ENCODE measurements around the gene RABGAP1. TPM values are rescaled to one million over a fixed set of nuclear protein-coding genes. Genes with fewer than 3 reads are reported as not detected.

The RABGAP1 gene
- polyA plus RNA-seq, 1 donor, result 38.3 TPM

- WGBS (ENCODE audit: insufficient coverage, low lambda C conversion rate), result 100% methylated on average over 1 of the region's 2 CpGs
- H3K36me3 ChIP-seq (ENCODE audit: control insufficient read depth, insufficient read depth, low read length), result peaks cover 26% of the 10 kb centered on the region
- no peak for DNase-seq
- H3K27ac ChIP-seq (ENCODE audit: low read length), result no peak overlapping the region
- H3K9me3 ChIP-seq (ENCODE audit: control insufficient read depth, low read depth, low read length), result no peaks in the 10 kb centered on the region
- H3K4me1 ChIP-seq (ENCODE audit: control insufficient read depth, insufficient read depth, low read length), result no peaks in the 10 kb centered on the region
- H3K4me3 ChIP-seq (ENCODE audit: low read length), result no peak overlapping the region
- H3K27me3 ChIP-seq (ENCODE audit: control insufficient read depth, insufficient read depth, low read length), result no peaks in the 10 kb centered on the region
These were observed 122.4 kb downstream of the RABGAP1 start for GRCh38 chr9:123063177-123063598.

GRCh38 chr9:123063896-123064295 lies 123.1 kb downstream of the RABGAP1 start:
- no peaks in the 10 kb centered on the region for H3K4me1 ChIP-seq (ENCODE audit: control insufficient read depth, insufficient read depth, low read length)
- no peaks in the 10 kb centered on the region for H3K27me3 ChIP-seq (ENCODE audit: control insufficient read depth, insufficient read depth, low read length)
- 100% methylated on average over 3 of the region's 11 CpGs for WGBS (ENCODE audit: insufficient coverage, low lambda C conversion rate)
- DNase-seq, result no peak
- peaks cover 26% of the 10 kb centered on the region for H3K36me3 ChIP-seq (ENCODE audit: control insufficient read depth, insufficient read depth, low read length)
- no peak overlapping the region for H3K4me3 ChIP-seq (ENCODE audit: low read length)
- H3K27ac ChIP-seq (ENCODE audit: low read length), result no peak overlapping the region
- no peaks in the 10 kb centered on the region for H3K9me3 ChIP-seq (ENCODE audit: control insufficient read depth, low read depth, low read length)

GRCh38 chr9:123064716-123065115 lies 123.9 kb downstream of the RABGAP1 start:
- peaks cover 27% of the 10 kb centered on the region for H3K36me3 ChIP-seq (ENCODE audit: control insufficient read depth, insufficient read depth, low read length)
- H3K27me3 ChIP-seq (ENCODE audit: control insufficient read depth, insufficient read depth, low read length), result no peaks in the 10 kb centered on the region
- no peak overlapping the region for H3K4me3 ChIP-seq (ENCODE audit: low read length)
- no peaks in the 10 kb centered on the region for H3K4me1 ChIP-seq (ENCODE audit: control insufficient read depth, insufficient read depth, low read length)
- no peak overlapping the region for H3K27ac ChIP-seq (ENCODE audit: low read length)
- no peaks in the 10 kb centered on the region for H3K9me3 ChIP-seq (ENCODE audit: control insufficient read depth, low read depth, low read length)
- DNase-seq, result no peak
- no CpG with 5 or more reads among the region's 2 CpGs for WGBS (ENCODE audit: insufficient coverage, low lambda C conversion rate)

- no peak overlapping the region for H3K4me3 ChIP-seq (ENCODE audit: low read length)
- no peaks in the 10 kb centered on the region for H3K27me3 ChIP-seq (ENCODE audit: control insufficient read depth, insufficient read depth, low read length)
- DNase-seq, result no peak
- no peaks in the 10 kb centered on the region for H3K4me1 ChIP-seq (ENCODE audit: control insufficient read depth, insufficient read depth, low read length)
- peaks cover 31% of the 10 kb centered on the region for H3K36me3 ChIP-seq (ENCODE audit: control insufficient read depth, insufficient read depth, low read length)
- no peaks in the 10 kb centered on the region for H3K9me3 ChIP-seq (ENCODE audit: control insufficient read depth, low read depth, low read length)
- no peak overlapping the region for H3K27ac ChIP-seq (ENCODE audit: low read length)
- no CpG with 5 or more reads among the region's 2 CpGs for WGBS (ENCODE audit: insufficient coverage, low lambda C conversion rate)
These were observed 124.4 kb downstream of the RABGAP1 start for GRCh38 chr9:123065196-123065595.

- Histone ChIP-seq H3K27me3 (ENCODE audit: control insufficient read depth, insufficient read depth, low read length) (no peaks in the 10 kb centered on the region), H3K9me3 (ENCODE audit: control insufficient read depth, low read depth, low read length) (no peaks in the 10 kb centered on the region), H3K27ac (ENCODE audit: low read length) (no peak overlapping the region), H3K4me3 (ENCODE audit: low read length) (no peak overlapping the region), H3K4me1 (ENCODE audit: control insufficient read depth, insufficient read depth, low read length) (no peaks in the 10 kb centered on the region), H3K36me3 (ENCODE audit: control insufficient read depth, insufficient read depth, low read length) (peaks cover 36% of the 10 kb centered on the region)
- WGBS (ENCODE audit: insufficient coverage, low lambda C conversion rate), result no CpG with 5 or more reads among the region's 1 CpG
- DNase-seq, result no peak
These were observed 126.3 kb downstream of the RABGAP1 start for GRCh38 chr9:123067136-123067535.

GRCh38 chr9:123069010-123069481 lies 128.2 kb downstream of the RABGAP1 start:
- Histone ChIP-seq H3K9me3 (ENCODE audit: control insufficient read depth, low read depth, low read length) (no peaks in the 10 kb centered on the region), H3K27me3 (ENCODE audit: control insufficient read depth, insufficient read depth, low read length) (no peaks in the 10 kb centered on the region), H3K4me1 (ENCODE audit: control insufficient read depth, insufficient read depth, low read length) (no peaks in the 10 kb centered on the region), H3K36me3 (ENCODE audit: control insufficient read depth, insufficient read depth, low read length) (peaks cover 41% of the 10 kb centered on the region), H3K27ac (ENCODE audit: low read length) (no peak overlapping the region), H3K4me3 (ENCODE audit: low read length) (no peak overlapping the region)
- WGBS (ENCODE audit: insufficient coverage, low lambda C conversion rate), result no CpG with 5 or more reads among the region's 3 CpGs
- DNase-seq, result no peak

- H3K36me3 ChIP-seq (ENCODE audit: control insufficient read depth, insufficient read depth, low read length), result peaks cover 40% of the 10 kb centered on the region
- no peak overlapping the region for H3K27ac ChIP-seq (ENCODE audit: low read length)
- no peaks in the 10 kb centered on the region for H3K4me1 ChIP-seq (ENCODE audit: control insufficient read depth, insufficient read depth, low read length)
- H3K9me3 ChIP-seq (ENCODE audit: control insufficient read depth, low read depth, low read length), result no peaks in the 10 kb centered on the region
- H3K4me3 ChIP-seq (ENCODE audit: low read length), result no peak overlapping the region
- no peaks in the 10 kb centered on the region for H3K27me3 ChIP-seq (ENCODE audit: control insufficient read depth, insufficient read depth, low read length)
- no peak for DNase-seq
These were observed 129.4 kb downstream of the RABGAP1 start for GRCh38 chr9:123070198-123070597.

GRCh38 chr9:123072407-123072995 lies 131.7 kb downstream of the RABGAP1 start:
- no peak for DNase-seq
- no peak overlapping the region for H3K4me3 ChIP-seq (ENCODE audit: low read length)
- WGBS (ENCODE audit: insufficient coverage, low lambda C conversion rate), result 100% methylated on average over 2 of the region's 2 CpGs
- H3K27me3 ChIP-seq (ENCODE audit: control insufficient read depth, insufficient read depth, low read length), result no peaks in the 10 kb centered on the region
- H3K9me3 ChIP-seq (ENCODE audit: control insufficient read depth, low read depth, low read length), result no peaks in the 10 kb centered on the region
- no peak overlapping the region for H3K27ac ChIP-seq (ENCODE audit: low read length)
- H3K36me3 ChIP-seq (ENCODE audit: control insufficient read depth, insufficient read depth, low read length), result peaks cover 29% of the 10 kb centered on the region
- H3K4me1 ChIP-seq (ENCODE audit: control insufficient read depth, insufficient read depth, low read length), result no peaks in the 10 kb centered on the region

- H3K27ac ChIP-seq (ENCODE audit: low read length), result no peak overlapping the region
- no peak for DNase-seq
- no peaks in the 10 kb centered on the region for H3K4me1 ChIP-seq (ENCODE audit: control insufficient read depth, insufficient read depth, low read length)
- H3K36me3 ChIP-seq (ENCODE audit: control insufficient read depth, insufficient read depth, low read length), result peaks cover 25% of the 10 kb centered on the region
- no peak overlapping the region for H3K4me3 ChIP-seq (ENCODE audit: low read length)
- H3K27me3 ChIP-seq (ENCODE audit: control insufficient read depth, insufficient read depth, low read length), result no peaks in the 10 kb centered on the region
- H3K9me3 ChIP-seq (ENCODE audit: control insufficient read depth, low read depth, low read length), result no peaks in the 10 kb centered on the region
- 100% methylated on average over 1 of the region's 5 CpGs for WGBS (ENCODE audit: insufficient coverage, low lambda C conversion rate)
These were observed 132.6 kb downstream of the RABGAP1 start for GRCh38 chr9:123073441-123073840.

- Histone ChIP-seq H3K36me3 (ENCODE audit: control insufficient read depth, insufficient read depth, low read length) (peaks cover 28% of the 10 kb centered on the region), H3K27ac (ENCODE audit: low read length) (no peak overlapping the region), H3K4me1 (ENCODE audit: control insufficient read depth, insufficient read depth, low read length) (no peaks in the 10 kb centered on the region), H3K4me3 (ENCODE audit: low read length) (no peak overlapping the region), H3K27me3 (ENCODE audit: control insufficient read depth, insufficient read depth, low read length) (no peaks in the 10 kb centered on the region), H3K9me3 (ENCODE audit: control insufficient read depth, low read depth, low read length) (no peaks in the 10 kb centered on the region)
- DNase-seq, result no peak
- 80% methylated on average over 1 of the region's 1 CpG for WGBS (ENCODE audit: insufficient coverage, low lambda C conversion rate)
These were observed 133.2 kb downstream of the RABGAP1 start for GRCh38 chr9:123073991-123074422.

- WGBS (ENCODE audit: insufficient coverage, low lambda C conversion rate), result 100% methylated on average over 1 of the region's 3 CpGs
- Histone ChIP-seq H3K9me3 (ENCODE audit: control insufficient read depth, low read depth, low read length) (no peaks in the 10 kb centered on the region), H3K27ac (ENCODE audit: low read length) (no peak overlapping the region), H3K4me3 (ENCODE audit: low read length) (no peak overlapping the region), H3K36me3 (ENCODE audit: control insufficient read depth, insufficient read depth, low read length) (peaks cover 34% of the 10 kb centered on the region), H3K27me3 (ENCODE audit: control insufficient read depth, insufficient read depth, low read length) (no peaks in the 10 kb centered on the region), H3K4me1 (ENCODE audit: control insufficient read depth, insufficient read depth, low read length) (no peaks in the 10 kb centered on the region)
- no peak for DNase-seq
These were observed 133.8 kb downstream of the RABGAP1 start for GRCh38 chr9:123074628-123075027.
